GM12801 (cell line): ENCODE data around the gene ENHO.

Experiments used
- CTCF ChIP-seq: IDR thresholded peaks from one replicate; pipeline ENCODE4 v1.5.1; 2011; ENCODE audit warnings: control low read depth; ENCODE audit not compliant: insufficient read length; ENCODE audit errors: extremely low read depth

The ENHO gene

GRCh38 chr9:34477541-34477940 is 45.2 kb downstream of the ENHO start:
- TF ChIP-seq CTCF = no peak

GRCh38 chr9:34475097-34475496 is 47.7 kb downstream of the ENHO start:
- no peak for TF ChIP-seq CTCF
